GM12878 (cell line): Measurements from ENCODE around the gene PFKL. TPM values are rescaled to one million over a fixed set of nuclear protein-coding genes. Genes with fewer than 3 reads are reported as not detected.

Experiments
- ATAC-seq: fragments of 200-7000 bp; cut with Tn5 transposase; 3 replicates; pipeline ENCODE4 v1.9.1; 2020; ENCODE audit warnings: mild to moderate bottlenecking, moderate library complexity
- BruUV-seq: library from RNA; stranded (reverse); fragments of 400-500 nt; replicated peaks from 2 replicates; lab custom pipeline; 2021; lab: Mats Ljungman, UMichigan
- CTCF ChIA-PET: fragments of 300-600 bp; sonication (Branson Sonifier 250); formaldehyde crosslinking; extraction: SDS; loops from one replicate; lab custom pipeline; 2021; ENCODE audit warnings: inconsistent platforms; lab: Yijun Ruan, JAX
- POLR2A ChIA-PET: fragments of 350-600 bp; formaldehyde crosslinking; extraction: SDS; loops from one replicate; lab custom pipeline; 2021; ENCODE audit warnings: inconsistent platforms; lab: Charles Lee
- RAD21 ChIA-PET: fragments of 300-600 bp; sonication (Branson Sonifier 250); formaldehyde crosslinking; loops from one replicate; lab custom pipeline; 2023; ENCODE audit warnings: antibody characterized with exemption; ENCODE audit not compliant: unreplicated experiment; lab: Charles Lee
- SMC1A ChIA-PET: fragments of 300-600 bp; sonication (Branson Sonifier 250); formaldehyde crosslinking; loops from one replicate; lab custom pipeline; 2023; ENCODE audit not compliant: unreplicated experiment, uncharacterized antibody; lab: Charles Lee
- DNase-seq: peaks from one replicate; pipeline ENCODE4 v3.0.0-alpha.2; 2011; ENCODE audit warnings: low read depth, low spot score
- FAIRE-seq: peaks from 3 replicates; lab custom pipeline; 2011; peaks lifted over from hg19 to GRCh38; lab: Jason Lieb, UNC
- H2AFZ ChIP-seq: 2 replicates; pipeline ENCODE4 v1.6.0; 2011; ENCODE audit warnings: low read depth, low read length, control low read depth; ENCODE audit not compliant: control insufficient read depth
- H3K27ac ChIP-seq: 2 replicates; pipeline ENCODE4 v1.5.1; 2011; ENCODE audit warnings: control low read depth; ENCODE audit not compliant: control insufficient read depth, insufficient read depth
- H3K27me3 ChIP-seq, 2 experiments: replicated peaks in 1 of 2; 2 replicates each; pipeline versions ENCODE4 v1.6.0 to v1.6.1; 2011; ENCODE audit warnings: low read length in 1 of 2; ENCODE audit not compliant: control insufficient read depth in 2 of 2, insufficient read depth in 2 of 2
- H3K36me3 ChIP-seq, 2 experiments: 2 replicates each; pipeline ENCODE4 v1.5.1; 2011; ENCODE audit warnings: low read length in 1 of 2; ENCODE audit not compliant: control insufficient read depth in 2 of 2, insufficient read depth in 2 of 2
- H3K4me1 ChIP-seq: 2 replicates; pipeline ENCODE4 v1.6.1; 2011; ENCODE audit warnings: mild to moderate bottlenecking, low read length, moderate library complexity, mixed read lengths; ENCODE audit not compliant: control insufficient read depth, insufficient read depth
- H3K4me2 ChIP-seq: 2 replicates; pipeline ENCODE4 v1.6.0; 2011; ENCODE audit warnings: control low read depth; ENCODE audit not compliant: control insufficient read depth, insufficient read depth
- H3K4me3 ChIP-seq: fragments of 200-600 bp; sonication (generic); 2 replicates; pipeline ENCODE4 v1.5.1; 2016
- H3K79me2 ChIP-seq: 2 replicates; pipeline ENCODE4 v1.6.0; 2011; ENCODE audit warnings: low read length; ENCODE audit not compliant: control insufficient read depth, insufficient read depth
- H3K9ac ChIP-seq: 2 replicates; pipeline ENCODE4 v1.8.0; 2011; ENCODE audit warnings: low read length, control low read depth, mixed read lengths; ENCODE audit not compliant: control insufficient read depth, insufficient read depth
- H3K9me3 ChIP-seq: replicated peaks from 3 replicates; pipeline ENCODE4 v1.5.1; 2011; ENCODE audit warnings: mild to moderate bottlenecking, low read length; ENCODE audit not compliant: control insufficient read depth, insufficient read depth
- H4K20me1 ChIP-seq: 2 replicates; pipeline ENCODE4 v1.6.0; 2011; ENCODE audit not compliant: control insufficient read depth, insufficient read depth
- BMI1 ChIP-seq: fragments of 450-650 bp; IDR thresholded peaks from 2 replicates; pipeline ENCODE4 v1.6.1; 2016; ENCODE audit warnings: mild to moderate bottlenecking, moderate library complexity, borderline replicate concordance
- CBFB ChIP-seq: IDR thresholded peaks from 2 replicates; pipeline ENCODE4 v1.6.1; 2016; ENCODE audit warnings: antibody characterized with exemption, low read depth
- CBX3 ChIP-seq: fragments of 200-600 bp; sonication (generic); IDR thresholded peaks from 2 replicates; pipeline ENCODE4 v1.6.1; 2016; ENCODE audit warnings: low read depth, borderline replicate concordance
- CHD1 ChIP-seq: IDR thresholded peaks from 2 replicates; pipeline ENCODE4 v1.6.1; 2012; ENCODE audit warnings: low read depth, low read length, improper control_type of control experiment
- DPF2 ChIP-seq: fragments of 450-650 bp; IDR thresholded peaks from 2 replicates; pipeline ENCODE4 v1.6.1; 2017; ENCODE audit warnings: mild to moderate bottlenecking
- JUNB ChIP-seq: IDR thresholded peaks from 2 replicates; pipeline ENCODE4 v1.6.1; 2016; ENCODE audit warnings: antibody characterized with exemption, mild to moderate bottlenecking
- MEF2B ChIP-seq: fragments of 450-650 bp; IDR thresholded peaks from 2 replicates; pipeline ENCODE4 v1.6.1; 2018; ENCODE audit warnings: mild to moderate bottlenecking, moderate library complexity; ENCODE audit not compliant: partially characterized antibody, poor library complexity, severe bottlenecking
- MTA3 ChIP-seq: IDR thresholded peaks from 2 replicates; pipeline ENCODE4 v1.6.1; 2012; ENCODE audit warnings: low read length, inconsistent platforms, borderline replicate concordance
- MYC ChIP-seq: IDR thresholded peaks from 2 replicates; pipeline ENCODE4 v1.6.1; 2011; ENCODE audit warnings: mild to moderate bottlenecking, low read length, moderate library complexity, inconsistent platforms; ENCODE audit not compliant: insufficient read depth, insufficient replicate concordance, insufficient read length, severe bottlenecking
- NFYB ChIP-seq: IDR thresholded peaks from 2 replicates; pipeline ENCODE4 v1.6.1; 2011; ENCODE audit warnings: low read depth, mild to moderate bottlenecking, low read length, improper control_type of control experiment, moderate library complexity; ENCODE audit not compliant: insufficient read depth
- POLR2AphosphoS2 ChIP-seq: IDR thresholded peaks from 2 replicates; pipeline ENCODE4 v1.6.1; 2011; ENCODE audit warnings: low read depth, mild to moderate bottlenecking, low read length, improper control_type of control experiment, moderate library complexity
- REST ChIP-seq: IDR thresholded peaks from 2 replicates; pipeline ENCODE4 v1.6.1; 2012; ENCODE audit warnings: mild to moderate bottlenecking, low read depth, low read length
- SIN3A ChIP-seq: IDR thresholded peaks from 2 replicates; pipeline ENCODE4 v1.6.1; 2012; ENCODE audit warnings: low read depth, low read length, improper control_type of control experiment
- TCF3 ChIP-seq: IDR thresholded peaks from 2 replicates; pipeline ENCODE4 v1.6.1; 2012; ENCODE audit warnings: low read depth, mild to moderate bottlenecking, low read length, borderline replicate concordance; ENCODE audit not compliant: insufficient read depth
- ZNF384 ChIP-seq: IDR thresholded peaks from 2 replicates; pipeline ENCODE4 v1.6.1; 2012; ENCODE audit warnings: low read depth, mild to moderate bottlenecking, low read length, improper control_type of control experiment, borderline replicate concordance
- WGBS: methylation state at CpG from one replicate; pipeline ENCODE4 v1.1.6; 2016; ENCODE audit warnings: low lambda C conversion rate; ENCODE audit not compliant: insufficient replicate concordance, insufficient coverage; ENCODE audit errors: missing lambda C conversion rate; 5-methylcytosine and 5-hydroxymethylcytosine counted together
- in situ Hi-C: fragments of 300-500 bp; cut with MboI; formaldehyde crosslinking; loops from 9 replicates; pipeline ENCODE4 v1.14.3; 2018; ENCODE audit warnings: mixed read lengths
- intact Hi-C: fragments of 100-400 bp; cut with micrococcal nuclease; formaldehyde crosslinking; loops from one replicate; pipeline ENCODE4 v1.14.2; 2022; ENCODE audit not compliant: unreplicated experiment
- polyA plus RNA-seq, 11 experiments: library from polyadenylated mRNA; depleted of rRNA in 4 of 11; unstranded in 6 of 11; stranded (reverse) in 5 of 11; fragments of >200 nt; fragmentation: Nextera tagmentation in 4 of 11; fragmentation: Illumina TruSeq in 1 of 11; extraction: Ambion mirVana in 4 of 11; extraction: Trizol in 1 of 11; gene quantifications; 1 replicate in 1 of 11; 2 replicates in 10 of 11; pipeline versions ENCODE4 v1.2.1 to v1.2.3, GENCODE V29; 2011 to 2016; ENCODE audit warnings: inconsistent platforms in 2 of 11, missing spikeins in 2 of 11, low read depth in 1 of 11
- total RNA-seq, 4 experiments: library from RNA; depleted of rRNA in 3 of 4; stranded (reverse); fragments of >200 nt in 3 of 4; fragmentation: Illumina TruSeq in 1 of 4; extraction: Trizol in 1 of 4; gene quantifications; 2 replicates each; pipeline versions ENCODE4 v1.2.1 to v1.2.3, GENCODE V29; 2013 to 2021
- TF ChIP-seq, protein P1 (sequence below): fragments of 450-650 bp; IDR thresholded peaks from 2 replicates; pipeline ENCODE4 v1.6.1; 2017; ENCODE audit warnings: antibody characterized with exemption, mild to moderate bottlenecking, moderate library complexity

PFKL gene
- total and polyA plus RNA-seq, 10 of the 15 experiments (the other 5 are each of a cell fraction or from before 2014, with no cell fraction given) = 1.2 to 192 (median 112) TPM

DNA sequence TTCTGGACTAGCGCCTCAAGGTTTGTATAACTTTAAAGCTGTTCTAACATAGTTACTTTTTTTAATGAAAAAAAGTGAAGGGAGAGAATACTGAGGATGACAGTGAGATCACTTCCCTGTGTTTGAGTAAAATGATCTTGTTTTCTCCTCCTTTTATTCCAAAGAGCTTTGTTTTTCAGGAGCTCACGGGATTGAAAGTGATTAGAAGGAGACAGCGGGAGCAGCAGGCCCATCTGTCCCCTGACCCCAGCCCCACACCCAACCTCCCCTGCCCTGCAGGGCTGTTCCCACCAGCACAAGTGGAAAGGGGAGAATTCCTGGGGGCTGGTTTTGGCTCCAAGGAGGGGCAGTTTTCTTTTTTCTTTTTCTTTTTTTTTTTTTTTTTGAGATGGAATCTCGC, 36.1 kb upstream of the PFKL start:
- Histone ChIP-seq H3K27ac (no peak overlapping the region), H3K36me3 (no peaks in the 10 kb centered on the region), H4K20me1 (no peaks in the 10 kb centered on the region), H3K79me2 (no peaks in the 10 kb centered on the region), H3K4me3 (no peak overlapping the region), H3K4me1 (no peaks in the 10 kb centered on the region; the same call in 1 of the 2 replicates), H3K27me3 (no peaks in the 10 kb centered on the region), H3K9me3 (no peaks in the 10 kb centered on the region), H3K9ac (no peak overlapping the region), H2AFZ (no peak overlapping the region), H3K4me2 (no peak overlapping the region)
- no peak for TF ChIP-seq MEF2B
- no peak for TF ChIP-seq CHD1
- TF ChIP-seq POLR2AphosphoS2 = no peak
- no peak for TF ChIP-seq TCF3
- TF ChIP-seq, protein P1, sequence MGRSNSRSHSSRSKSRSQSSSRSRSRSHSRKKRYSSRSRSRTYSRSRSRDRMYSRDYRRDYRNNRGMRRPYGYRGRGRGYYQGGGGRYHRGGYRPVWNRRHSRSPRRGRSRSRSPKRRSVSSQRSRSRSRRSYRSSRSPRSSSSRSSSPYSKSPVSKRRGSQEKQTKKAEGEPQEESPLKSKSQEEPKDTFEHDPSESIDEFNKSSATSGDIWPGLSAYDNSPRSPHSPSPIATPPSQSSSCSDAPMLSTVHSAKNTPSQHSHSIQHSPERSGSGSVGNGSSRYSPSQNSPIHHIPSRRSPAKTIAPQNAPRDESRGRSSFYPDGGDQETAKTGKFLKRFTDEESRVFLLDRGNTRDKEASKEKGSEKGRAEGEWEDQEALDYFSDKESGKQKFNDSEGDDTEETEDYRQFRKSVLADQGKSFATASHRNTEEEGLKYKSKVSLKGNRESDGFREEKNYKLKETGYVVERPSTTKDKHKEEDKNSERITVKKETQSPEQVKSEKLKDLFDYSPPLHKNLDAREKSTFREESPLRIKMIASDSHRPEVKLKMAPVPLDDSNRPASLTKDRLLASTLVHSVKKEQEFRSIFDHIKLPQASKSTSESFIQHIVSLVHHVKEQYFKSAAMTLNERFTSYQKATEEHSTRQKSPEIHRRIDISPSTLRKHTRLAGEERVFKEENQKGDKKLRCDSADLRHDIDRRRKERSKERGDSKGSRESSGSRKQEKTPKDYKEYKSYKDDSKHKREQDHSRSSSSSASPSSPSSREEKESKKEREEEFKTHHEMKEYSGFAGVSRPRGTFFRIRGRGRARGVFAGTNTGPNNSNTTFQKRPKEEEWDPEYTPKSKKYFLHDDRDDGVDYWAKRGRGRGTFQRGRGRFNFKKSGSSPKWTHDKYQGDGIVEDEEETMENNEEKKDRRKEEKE = no peak
- no peak for TF ChIP-seq MYC
- TF ChIP-seq SIN3A = no peak
- no peak for TF ChIP-seq BMI1
- TF ChIP-seq DPF2 = no peak
- no peak for TF ChIP-seq NFYB
- TF ChIP-seq CBFB = no peak
- no peak for TF ChIP-seq JUNB
- TF ChIP-seq REST = no peak
- TF ChIP-seq ZNF384 = no peak
- no peak for TF ChIP-seq CBX3
- no peak for TF ChIP-seq MTA3
- ChIA-PET SMC1A (no interaction called here), CTCF (interaction anchor here (0.9 kb wide), 1 partner anchor 14 kb away, joined by 3 read pairs; no protein-coding TSS in a partner anchor), RAD21 (no interaction called here), POLR2A (no interaction called here)
- intact Hi-C loops = no loop called here
- DNase-seq (no peak), FAIRE-seq (no peak), ATAC-seq (no peak)
- BruUV-seq = no TSS peak
- 36% methylated on average over 3 of the region's 4 CpGs for WGBS
- in situ Hi-C loops = no loop called here
